Coronary artery (tissue), 2 donors: Measurements from ENCODE around the gene NKX2-1.
A peak's percentile ranks its signal among the peaks of the same experiment; 100 is the strongest.

Experiments
- DNase-seq: peaks from one replicate; pipeline ENCODE4 v3.0.0-alpha.2; 2017; ENCODE audit warnings: low spot score
- H3K27ac ChIP-seq, 2 donors: fragments of 200-600 bp; sonication (generic); one replicate each; pipeline ENCODE4 v1.5.1; 2016 to 2019
- H3K4me3 ChIP-seq: fragments of 200-600 bp; sonication (generic); 2 replicates; pipeline ENCODE4 v1.5.1; 2016; ENCODE audit warnings: mild to moderate bottlenecking, moderate library complexity
- CTCF ChIP-seq: fragments of 200-600 bp; sonication (generic); IDR thresholded peaks from one replicate; pipeline ENCODE4 v1.5.1; 2019; ENCODE audit warnings: antibody characterized with exemption

Gene NKX2-1

DNA sequence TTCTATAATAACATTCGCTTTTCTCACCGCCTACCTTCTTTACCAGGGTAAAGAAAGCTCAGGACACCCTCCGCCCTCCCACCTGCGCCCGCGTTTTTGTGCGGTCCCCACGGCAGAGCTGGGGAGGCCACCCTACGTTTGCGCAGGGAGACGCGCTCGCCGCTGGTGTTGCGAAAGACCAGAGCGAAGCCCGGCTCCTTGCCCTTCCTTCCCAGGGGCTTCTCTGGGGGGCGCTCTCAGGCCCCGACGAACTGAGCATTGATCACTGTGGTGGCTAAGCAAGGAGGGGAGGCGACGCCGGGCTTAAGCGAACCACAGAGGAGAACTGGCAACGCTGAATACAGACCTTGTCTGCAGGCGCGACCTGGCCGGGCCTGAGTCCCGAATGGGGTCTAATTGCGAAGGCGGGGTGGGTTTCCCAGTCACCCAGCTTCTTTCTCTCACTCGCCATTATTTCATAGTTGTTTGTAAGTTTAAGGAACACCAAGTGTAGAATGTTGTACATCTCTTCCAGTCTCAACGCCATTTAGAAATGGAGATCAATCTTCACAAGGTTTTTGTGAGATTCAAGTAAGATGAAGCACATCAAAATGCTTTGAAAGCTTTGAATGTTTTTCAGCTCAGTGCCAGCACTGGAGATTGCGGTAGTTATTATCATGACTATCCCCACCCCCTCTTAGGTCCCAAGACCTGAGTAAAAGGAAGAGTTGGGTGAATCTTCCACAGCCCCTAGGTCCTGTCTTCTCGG lies 1.7 kb upstream of the NKX2-1 start:
- no peak for DNase-seq
- Histone ChIP-seq H3K4me3 (no peak overlapping the region), H3K27ac (no peak overlapping the region)
- no peak for TF ChIP-seq CTCF

- no peak overlapping the region for H3K27ac ChIP-seq
- no peak for DNase-seq
These were observed 831 bp upstream of the NKX2-1 start for GRCh38 chr14:36520601-36521525.

GRCh38 chr14:36518586-36519430 lies 1.2 kb downstream of the NKX2-1 start:
- Histone ChIP-seq H3K27ac (no peak overlapping the region), H3K4me3 (peak overlapping the region; percentile 66)
- no peak for DNase-seq
- TF ChIP-seq CTCF = no peak

More at GRCh38 chr14:36520601-36521525, 831 bp upstream of the NKX2-1 start:
- peak overlapping the region; percentile 66 for H3K4me3 ChIP-seq
- no peak for TF ChIP-seq CTCF

GRCh38 chr14:36518031-36518585 lies 1.9 kb downstream of the NKX2-1 start:
- no peak for TF ChIP-seq CTCF
- no peak overlapping the region for H3K27ac ChIP-seq
- no peak for DNase-seq
- peak overlapping the region; percentile 14 for H3K4me3 ChIP-seq

GRCh38 chr14:36517242-36518030 lies 2.6 kb downstream of the NKX2-1 start:
- Histone ChIP-seq H3K4me3 (peak overlapping the region; percentile 14), H3K27ac (no peak overlapping the region)
- no peak for TF ChIP-seq CTCF
- no peak for DNase-seq
